ENCODE data around the gene SNX33. TPM values are rescaled to one million over a fixed set of nuclear protein-coding genes. Genes with fewer than 3 reads are reported as not detected.
A peak's percentile ranks its signal among the peaks of the same experiment; 100 is the strongest.

Gene SNX33
- total and polyA plus RNA-seq, 2 of the 13 experiments (the other 11 are each of a cell fraction or from before 2014, with no cell fraction given) = 11.0 to 11.6 TPM

GRCh38 chr15:75663931-75664421 lies 16.3 kb downstream of the SNX33 start (continued):
- TF ChIP-seq DDIT3 (CRISPR knock-in tag; IDR thresholded peaks at IDR 0.05) = no peak
- no peak for TF ChIP-seq BORCS8-MEF2B (CRISPR knock-in tag; IDR thresholded peaks at IDR 0.05)
- TF ChIP-seq RARA (CRISPR knock-in tag; IDR thresholded peaks at IDR 0.05) = peak; percentile 91
- no peak for TF ChIP-seq MTA3 (CRISPR knock-in tag; IDR thresholded peaks at IDR 0.05)
- peak; percentile 90 for TF ChIP-seq NR2F2 (IDR thresholded peaks at IDR 0.05; ENCODE audit: borderline replicate concordance, low read depth)
- no peak for TF ChIP-seq RARG (CRISPR knock-in tag; IDR thresholded peaks at IDR 0.05; ENCODE audit: low read depth)
- TF ChIP-seq WIZ (CRISPR knock-in tag; IDR thresholded peaks at IDR 0.05) = no peak
- TF ChIP-seq ATM (IDR thresholded peaks at IDR 0.05; ENCODE audit: borderline replicate concordance) = no peak
- no peak for TF ChIP-seq ZNF121 (CRISPR knock-in tag; IDR thresholded peaks at IDR 0.05)
- peak; percentile 79; the same call in 1 of the 2 replicates for TF ChIP-seq ZNF609 (CRISPR knock-in tag; IDR thresholded peaks at IDR 0.05; ENCODE audit: borderline replicate concordance)
- TF ChIP-seq ZNF24 (IDR thresholded peaks at IDR 0.05) = no peak
- TF ChIP-seq MEIS1 (CRISPR knock-in tag; IDR thresholded peaks at IDR 0.05; ENCODE audit: borderline replicate concordance) = no peak
- TF ChIP-seq PRDM15 (CRISPR knock-in tag; IDR thresholded peaks at IDR 0.05) = no peak
- 0 out of 2 replicates have a peak, but pooled peaks have one; percentile 14 for TF ChIP-seq GATAD2A (CRISPR knock-in tag; IDR thresholded peaks at IDR 0.05)
- TF ChIP-seq SRSF1 (optimal IDR thresholded peaks at IDR 0.05; ENCODE audit: low read depth, low read length) = peak; percentile 90
- TF ChIP-seq PRDM4 (CRISPR knock-in tag; IDR thresholded peaks at IDR 0.05; ENCODE audit: borderline replicate concordance) = no peak
- no peak for TF ChIP-seq ZC3H4 (CRISPR knock-in tag; IDR thresholded peaks at IDR 0.05; ENCODE audit: borderline replicate concordance)
- no peak for TF ChIP-seq FOXO4 (CRISPR knock-in tag; conservative IDR thresholded peaks at IDR 0.05)
